IMR-90 (cell line): ENCODE data around the gene KDR. TPM values are rescaled to one million over a fixed set of nuclear protein-coding genes. Genes with fewer than 3 reads are reported as not detected.

Experiments
- ATAC-seq: fragments of 200-7000 bp; cut with Tn5 transposase; 2 replicates; pipeline ENCODE4 v1.9.1; 2020; ENCODE audit warnings: low read depth, mild to moderate bottlenecking, moderate library complexity
- BruUV-seq: library from RNA; stranded (reverse); fragments of 400-500 nt; replicated peaks from 2 replicates; lab custom pipeline; 2021; lab: Mats Ljungman, UMichigan
- CTCF ChIA-PET: fragments of 300-600 bp; formaldehyde crosslinking; extraction: SDS; loops from one replicate; lab custom pipeline; 2021; ENCODE audit warnings: antibody characterized with exemption; lab: Yijun Ruan, JAX
- POLR2A ChIA-PET: fragments of 300-600 bp; sonication (Branson Sonifier 250); formaldehyde crosslinking; loops from one replicate; lab custom pipeline; 2022; ENCODE audit warnings: antibody characterized with exemption; ENCODE audit not compliant: unreplicated experiment; lab: Charles Lee
- DNase-seq: peaks from one replicate; pipeline ENCODE4 v3.0.0; 2013
- H2AFZ ChIP-seq: replicated peaks from 2 replicates; pipeline ENCODE3; 2013; ENCODE audit warnings: low read length, mild to moderate bottlenecking; ENCODE audit not compliant: poor library complexity
- H2AK5ac ChIP-seq: 2 replicates; pipeline ENCODE4 v1.6.1; 2013; ENCODE audit warnings: low read depth, low read length, inconsistent platforms
- H2AK9ac ChIP-seq: replicated peaks from 2 replicates; pipeline ENCODE3; 2013; ENCODE audit warnings: mild to moderate bottlenecking, low read depth, low read length, moderate library complexity; ENCODE audit not compliant: poor library complexity
- H2BK120ac ChIP-seq: 2 replicates; pipeline ENCODE4 v1.6.1; 2013; ENCODE audit warnings: low read depth, low read length, inconsistent platforms
- H2BK15ac ChIP-seq: 3 replicates; pipeline ENCODE4 v1.6.1; 2013; ENCODE audit warnings: low read depth, low read length, inconsistent platforms
- H2BK20ac ChIP-seq: 2 replicates; pipeline ENCODE4 v1.6.1; 2013; ENCODE audit warnings: low read depth, mild to moderate bottlenecking, inconsistent platforms, low read length, moderate library complexity
- H2BK5ac ChIP-seq: 2 replicates; pipeline ENCODE4 v1.6.1; 2013; ENCODE audit warnings: mild to moderate bottlenecking, low read depth, low read length, inconsistent platforms; ENCODE audit not compliant: poor library complexity, severe bottlenecking
- H3K14ac ChIP-seq: replicated peaks from 2 replicates; pipeline ENCODE4 v1.6.1; 2013; ENCODE audit warnings: low read depth, low read length, inconsistent platforms
- H3K18ac ChIP-seq: 2 replicates; pipeline ENCODE4 v1.6.1; 2013; ENCODE audit warnings: low read depth, low read length, control low read depth
- H3K23ac ChIP-seq: 2 replicates; pipeline ENCODE4 v1.6.1; 2013; ENCODE audit warnings: low read depth, low read length, inconsistent platforms
- H3K27ac ChIP-seq: 2 replicates; pipeline ENCODE4 v1.5.1; 2013; ENCODE audit warnings: mild to moderate bottlenecking, control low read depth, low read length; ENCODE audit not compliant: insufficient read depth
- H3K27me3 ChIP-seq: 2 replicates; pipeline ENCODE4 v1.6.1; 2013; ENCODE audit warnings: low read length; ENCODE audit not compliant: control insufficient read depth, insufficient read depth
- H3K36me3 ChIP-seq: 2 replicates; pipeline ENCODE4 v1.6.1; 2013; ENCODE audit warnings: low read length, mixed read lengths; ENCODE audit not compliant: control insufficient read depth, insufficient read depth
- H3K4ac ChIP-seq: 2 replicates; pipeline ENCODE4 v1.6.1; 2013; ENCODE audit warnings: low read depth, low read length, inconsistent platforms
- H3K4me1 ChIP-seq: 2 replicates; pipeline ENCODE4 v1.6.1; 2013; ENCODE audit warnings: low read length, mixed read lengths; ENCODE audit not compliant: control insufficient read depth, insufficient read depth
- H3K4me2 ChIP-seq: 2 replicates; pipeline ENCODE4 v1.6.1; 2013; ENCODE audit warnings: low read depth, mild to moderate bottlenecking, control low read depth, low read length, moderate library complexity
- H3K4me3 ChIP-seq: 2 replicates; pipeline ENCODE4 v1.5.1; 2013; ENCODE audit warnings: low read depth, mild to moderate bottlenecking, control low read depth, low read length, moderate library complexity; ENCODE audit not compliant: insufficient read depth
- H3K56ac ChIP-seq: 2 replicates; pipeline ENCODE4 v1.6.1; 2013; ENCODE audit warnings: low read length, inconsistent platforms; ENCODE audit not compliant: insufficient read depth; ENCODE audit errors: extremely low read depth
- H3K79me1 ChIP-seq, 2 experiments: 2 replicates each; pipeline ENCODE4 v1.6.1; 2013; ENCODE audit warnings: low read length in 2 of 2, inconsistent platforms in 1 of 2, low read depth in 1 of 2
- H3K9ac ChIP-seq: 2 replicates; pipeline ENCODE4 v1.6.1; 2013; ENCODE audit warnings: low read depth, low read length, control low read depth
- H3K9me1 ChIP-seq: 2 replicates; pipeline ENCODE4 v1.6.1; 2013; ENCODE audit warnings: low read length, inconsistent platforms; ENCODE audit not compliant: insufficient read depth
- H3K9me3 ChIP-seq: 2 replicates; pipeline ENCODE4 v1.6.1; 2013; ENCODE audit warnings: low read length; ENCODE audit not compliant: control insufficient read depth, insufficient read depth
- H4K20me1 ChIP-seq: 2 replicates; pipeline ENCODE4 v1.6.1; 2013; ENCODE audit warnings: low read length, inconsistent platforms; ENCODE audit not compliant: insufficient read depth
- H4K5ac ChIP-seq: 2 replicates; pipeline ENCODE4 v1.6.1; 2013; ENCODE audit warnings: mild to moderate bottlenecking, low read depth, low read length, control low read depth
- H4K8ac ChIP-seq, 2 experiments: 2 replicates each; pipeline ENCODE4 v1.6.1; 2013; ENCODE audit warnings: low read depth in 2 of 2, low read length in 2 of 2, control low read depth in 1 of 2, inconsistent platforms in 1 of 2
- H4K91ac ChIP-seq: 2 replicates; pipeline ENCODE4 v1.6.1; 2013; ENCODE audit warnings: low read depth, low read length, inconsistent platforms; ENCODE audit not compliant: insufficient read depth
- BHLHE40 ChIP-seq: fragments of 150-350 bp; IDR thresholded peaks from 2 replicates; pipeline ENCODE4 v1.6.1; 2016; ENCODE audit warnings: mild to moderate bottlenecking, low read depth, low read length
- RCOR1 ChIP-seq: IDR thresholded peaks from 2 replicates; pipeline ENCODE4 v1.6.1; 2012; ENCODE audit warnings: mild to moderate bottlenecking, low read length, improper control_type of control experiment; ENCODE audit not compliant: insufficient replicate concordance
- WGBS, 2 experiments: methylation state at CpG; one replicate each; pipeline versions ENCODE4 v1.1.5 to v1.1.7; 2013; ENCODE audit warnings: missing lambda C conversion rate in 2 of 2; ENCODE audit not compliant: insufficient read length in 1 of 2; ENCODE audit errors: extremely low coverage in 2 of 2; 5-methylcytosine and 5-hydroxymethylcytosine counted together
- dilution Hi-C: fragments of 300-500 bp; cut with HindIII; formaldehyde crosslinking; loops from one replicate; pipeline ENCODE4 v1.14.3; 2018; ENCODE audit warnings: low sequenced_read_pairs; ENCODE audit not compliant: unreplicated experiment
- in situ Hi-C: fragments of 300-500 bp; cut with MboI; formaldehyde crosslinking; loops from 3 replicates; pipeline ENCODE4 v1.14.3; 2019; ENCODE audit warnings: low sequenced_read_pairs, inconsistent platforms, mixed read lengths
- intact Hi-C: fragments of 100-400 bp; cut with micrococcal nuclease; formaldehyde crosslinking; loops from 2 replicates; pipeline ENCODE4 v1.10.0; 2022
- polyA plus RNA-seq, 3 experiments: library from polyadenylated mRNA; depleted of rRNA; stranded (reverse); fragments of >200 nt; gene quantifications; 2 replicates each; pipeline ENCODE4 v1.2.3, GENCODE V29; 2012; ENCODE audit warnings: low replicate concordance in 1 of 3
- total RNA-seq: library from RNA; depleted of rRNA; stranded (reverse); fragments of >200 nt; gene quantifications from 2 replicates; pipeline ENCODE4 v1.2.3, GENCODE V29; 2012
- TF ChIP-seq, protein P1 (sequence below): fragments of 150-350 bp; IDR thresholded peaks from 2 replicates; pipeline ENCODE4 v1.6.1; 2016; ENCODE audit warnings: low read depth, mild to moderate bottlenecking, low read length, moderate library complexity, borderline replicate concordance

KDR gene
- total and polyA plus RNA-seq, 2 of the 4 experiments (the other 2 are of a cell fraction) = not detected

DNA sequence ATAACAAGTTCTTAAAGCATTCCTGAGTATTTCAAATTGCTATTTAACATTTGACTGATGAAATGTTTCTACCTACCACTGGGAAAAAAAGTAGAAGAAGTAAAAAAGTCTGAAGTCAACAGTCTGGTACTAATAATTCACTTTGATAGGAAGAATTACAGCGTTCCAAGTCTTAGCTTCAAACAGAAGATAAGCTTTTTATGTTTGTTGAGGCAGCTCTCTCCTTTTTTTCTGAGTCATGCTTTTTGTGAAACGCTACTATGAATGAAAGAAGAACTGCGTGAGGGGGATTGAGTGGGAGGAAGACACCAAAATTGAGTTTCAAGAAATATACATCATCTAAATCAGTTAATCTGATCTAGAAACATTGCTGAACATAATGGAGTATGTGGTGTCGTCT is 13.0 kb upstream of the KDR start:
- Histone ChIP-seq H3K36me3 (no peaks in the 10 kb centered on the region), H3K4ac (no peak overlapping the region), H2BK5ac (no peak overlapping the region), H2BK120ac (no peak overlapping the region), H3K79me1 (no peaks in the 10 kb centered on the region), H3K4me2 (no peak overlapping the region), H3K9me3 (no peaks in the 10 kb centered on the region), H3K23ac (no peak overlapping the region), H3K18ac (no peak overlapping the region), H3K4me3 (no peak overlapping the region), H3K27me3 (0 out of 2 replicates have a peak, but pooled peaks cover 3% of the 10 kb centered on the region), H3K27ac (no peak overlapping the region), H4K8ac (no peak overlapping the region), H2BK15ac (no peak overlapping the region), H3K4me1 (no peaks in the 10 kb centered on the region), H3K9me1 (no peaks in the 10 kb centered on the region), H2BK20ac (no peak overlapping the region), H4K20me1 (no peaks in the 10 kb centered on the region), H3K14ac (no peak overlapping the region), H4K91ac (no peak overlapping the region), H3K9ac (no peak overlapping the region), H4K5ac (no peak overlapping the region), H3K56ac (no peak overlapping the region), H2AK5ac (no peak overlapping the region), H2AK9ac (no peak overlapping the region), H2AFZ (no peak overlapping the region)
- dilution Hi-C loops = no loop called here
- ATAC-seq (no peak), DNase-seq (no peak)
- TF ChIP-seq, protein P1, sequence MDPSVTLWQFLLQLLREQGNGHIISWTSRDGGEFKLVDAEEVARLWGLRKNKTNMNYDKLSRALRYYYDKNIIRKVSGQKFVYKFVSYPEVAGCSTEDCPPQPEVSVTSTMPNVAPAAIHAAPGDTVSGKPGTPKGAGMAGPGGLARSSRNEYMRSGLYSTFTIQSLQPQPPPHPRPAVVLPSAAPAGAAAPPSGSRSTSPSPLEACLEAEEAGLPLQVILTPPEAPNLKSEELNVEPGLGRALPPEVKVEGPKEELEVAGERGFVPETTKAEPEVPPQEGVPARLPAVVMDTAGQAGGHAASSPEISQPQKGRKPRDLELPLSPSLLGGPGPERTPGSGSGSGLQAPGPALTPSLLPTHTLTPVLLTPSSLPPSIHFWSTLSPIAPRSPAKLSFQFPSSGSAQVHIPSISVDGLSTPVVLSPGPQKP = no peak
- TF ChIP-seq BHLHE40 (no peak), RCOR1 (no peak)
- ChIA-PET POLR2A (no interaction called here), CTCF (interaction anchor here (0.7 kb wide), 1 partner anchor 1045 kb away, joined by 3 read pairs; no protein-coding TSS in a partner anchor)
- no TSS peak for BruUV-seq
- no CpG with 5 or more reads among the region's 4 CpGs for WGBS, 2 experiments
- in situ Hi-C loops = no loop called here
- intact Hi-C loops = no loop called here
